WTC11 (cell line): Measurements from ENCODE around the gene DNAH17. TPM values are rescaled to one million over a fixed set of nuclear protein-coding genes. Genes with fewer than 3 reads are reported as not detected.

Source experiments
- ATAC-seq: fragments of 200-7000 bp; cut with Tn5 transposase; 2 replicates; pipeline ENCODE4 v1.10.0; 2021; ENCODE audit warnings: mild to moderate bottlenecking, moderate library complexity
- CTCF ChIA-PET: fragments of 300-600 bp; sonication (Branson Sonifier 250); formaldehyde crosslinking; loops from one replicate; lab custom pipeline; 2021; ENCODE audit warnings: antibody characterized with exemption; lab: Charles Lee
- POLR2A ChIA-PET: fragments of 350-600 bp; sonication (Branson Sonifier 250); formaldehyde crosslinking; loops from one replicate; lab custom pipeline; 2021; ENCODE audit warnings: antibody characterized with exemption; lab: Charles Lee
- DNase-seq: peaks from one replicate; pipeline ENCODE4 v3.0.0; 2021; ENCODE audit warnings: low spot score
- H3K27ac Mint-ChIP-seq: 2 replicates; pipeline ENCODE4 v1.8.0; 2021; ENCODE audit warnings: mixed read lengths
- H3K27me3 Mint-ChIP-seq: 2 replicates; pipeline ENCODE4 v1.8.0; 2021; ENCODE audit warnings: low read depth, mild to moderate bottlenecking, moderate library complexity, mixed read lengths
- H3K36me3 Mint-ChIP-seq: 2 replicates; pipeline ENCODE4 v1.8.0; 2021; ENCODE audit warnings: mixed read lengths
- H3K4me1 Mint-ChIP-seq: 2 replicates; pipeline ENCODE4 v1.8.0; 2022; ENCODE audit warnings: mixed read lengths
- H3K4me3 Mint-ChIP-seq: 2 replicates; pipeline ENCODE4 v1.8.0; 2021; ENCODE audit warnings: mild to moderate bottlenecking, moderate library complexity, mixed read lengths
- H3K9me3 Mint-ChIP-seq: 2 replicates; pipeline ENCODE4 v1.8.0; 2021; ENCODE audit warnings: mixed read lengths
- ARID4B ChIP-seq: sonication (generic); formaldehyde crosslinking; IDR thresholded peaks from 2 replicates; pipeline ENCODE4 v1.8.0; 2023; ENCODE audit warnings: missing genetic modification reagents, mild to moderate bottlenecking, borderline replicate concordance
- ATF1 ChIP-seq: sonication (generic); formaldehyde crosslinking; IDR thresholded peaks from 2 replicates; pipeline ENCODE4 v1.8.1; 2023; ENCODE audit warnings: mild to moderate bottlenecking, moderate library complexity, missing genetic modification reagents
- ATF2 ChIP-seq: sonication (generic); formaldehyde crosslinking; IDR thresholded peaks from 2 replicates; pipeline ENCODE4 v1.8.1; 2022; ENCODE audit warnings: low read depth, missing genetic modification reagents, borderline replicate concordance
- CBFB ChIP-seq: sonication (generic); formaldehyde crosslinking; IDR thresholded peaks from 2 replicates; pipeline ENCODE4 v1.8.1; 2022; ENCODE audit warnings: mild to moderate bottlenecking, low read depth, missing genetic modification reagents
- CREB1 ChIP-seq: sonication (generic); formaldehyde crosslinking; IDR thresholded peaks from 2 replicates; pipeline ENCODE4 v1.8.0; 2023; ENCODE audit warnings: mild to moderate bottlenecking, missing genetic modification reagents
- E2F4 ChIP-seq: sonication (generic); formaldehyde crosslinking; IDR thresholded peaks from 2 replicates; pipeline ENCODE4 v1.8.1; 2022; ENCODE audit warnings: low read depth, mild to moderate bottlenecking, moderate library complexity, missing genetic modification reagents, borderline replicate concordance
- ELF4 ChIP-seq: sonication (generic); formaldehyde crosslinking; IDR thresholded peaks from 2 replicates; pipeline ENCODE4 v1.8.1; 2022; ENCODE audit warnings: low read depth, mild to moderate bottlenecking, moderate library complexity, missing genetic modification reagents
- EMX1 ChIP-seq: fragments of 250-450 bp; sonication (Bioruptor Pico); IDR thresholded peaks from 2 replicates; pipeline ENCODE4 v1.8.0; 2021; ENCODE audit warnings: mild to moderate bottlenecking
- ETV6 ChIP-seq: sonication (generic); formaldehyde crosslinking; IDR thresholded peaks from 2 replicates; pipeline ENCODE4 v1.8.1; 2022; ENCODE audit warnings: mild to moderate bottlenecking, missing genetic modification reagents
- JUN ChIP-seq: sonication (generic); formaldehyde crosslinking; IDR thresholded peaks from 2 replicates; pipeline ENCODE4 v1.8.0; 2023; ENCODE audit warnings: mild to moderate bottlenecking, missing genetic modification reagents
- MAX ChIP-seq: sonication (generic); formaldehyde crosslinking; IDR thresholded peaks from 2 replicates; pipeline ENCODE4 v1.8.0; 2022; ENCODE audit warnings: mild to moderate bottlenecking, missing genetic modification reagents
- NFE2L1 ChIP-seq: sonication (generic); formaldehyde crosslinking; IDR thresholded peaks from 2 replicates; pipeline ENCODE4 v1.8.1; 2023; ENCODE audit warnings: missing genetic modification reagents
- SMAD4 ChIP-seq: sonication (generic); formaldehyde crosslinking; IDR thresholded peaks from 2 replicates; pipeline ENCODE4 v1.8.0; 2022; ENCODE audit warnings: mild to moderate bottlenecking, missing genetic modification reagents
- TCF7 ChIP-seq: sonication (generic); formaldehyde crosslinking; IDR thresholded peaks from 2 replicates; pipeline ENCODE4 v1.8.0; 2022; ENCODE audit warnings: mild to moderate bottlenecking, low read depth, missing genetic modification reagents, moderate library complexity
- ZMAT4 ChIP-seq: fragments of 250-450 bp; sonication (Bioruptor Pico); IDR thresholded peaks from 2 replicates; pipeline ENCODE4 v1.9.0; 2021; ENCODE audit warnings: mild to moderate bottlenecking
- ZNF121 ChIP-seq: sonication (generic); formaldehyde crosslinking; IDR thresholded peaks from 2 replicates; pipeline ENCODE4 v1.8.0; 2023; ENCODE audit warnings: missing genetic modification reagents
- ZNF396 ChIP-seq: fragments of 250-450 bp; sonication (Bioruptor Pico); IDR thresholded peaks from 2 replicates; pipeline ENCODE4 v1.8.0; 2021; ENCODE audit warnings: mild to moderate bottlenecking, moderate library complexity, borderline replicate concordance
- ZNF423 ChIP-seq: fragments of 250-450 bp; sonication (Bioruptor Pico); IDR thresholded peaks from 2 replicates; pipeline ENCODE4 v2.1.2; 2022; ENCODE audit warnings: mild to moderate bottlenecking, moderate library complexity
- ZNF512 ChIP-seq: sonication (generic); formaldehyde crosslinking; IDR thresholded peaks from 2 replicates; pipeline ENCODE4 v1.8.1; 2022; ENCODE audit warnings: missing genetic modification reagents, borderline replicate concordance
- total RNA-seq: library from RNA; stranded (reverse); gene quantifications from 3 replicates; pipeline ENCODE4 v1.2.3, GENCODE V29; 2021
- TF ChIP-seq, protein P1 (sequence below): sonication (generic); formaldehyde crosslinking; IDR thresholded peaks from 2 replicates; pipeline ENCODE4 v1.8.1; 2023; ENCODE audit warnings: mild to moderate bottlenecking, missing genetic modification reagents, borderline replicate concordance

DNAH17 gene
- total RNA-seq, 1 experiment from 2014 or later, result 0.87 TPM

GRCh38 chr17:78450696-78451345 is 126.4 kb downstream of the DNAH17 start:
- TF ChIP-seq ELF4 (no peak), E2F4 (CRISPR knock-in tag) (no peak), TCF7 (CRISPR knock-in tag) (no peak), EMX1 (CRISPR knock-in tag) (no peak), CBFB (no peak), ZNF121 (CRISPR knock-in tag) (no peak), ZNF396 (CRISPR knock-in tag) (no peak), ZNF423 (CRISPR knock-in tag) (no peak), SMAD4 (no peak), ARID4B (CRISPR knock-in tag) (no peak), ZMAT4 (CRISPR knock-in tag) (no peak), JUN (CRISPR knock-in tag) (no peak), MAX (CRISPR knock-in tag) (no peak), ETV6 (CRISPR knock-in tag) (no peak), ZNF512 (CRISPR knock-in tag) (no peak), ATF2 (CRISPR knock-in tag) (no peak), CREB1 (CRISPR knock-in tag) (no peak), NFE2L1 (no peak), ATF1 (no peak)
- TF ChIP-seq, protein P1, sequence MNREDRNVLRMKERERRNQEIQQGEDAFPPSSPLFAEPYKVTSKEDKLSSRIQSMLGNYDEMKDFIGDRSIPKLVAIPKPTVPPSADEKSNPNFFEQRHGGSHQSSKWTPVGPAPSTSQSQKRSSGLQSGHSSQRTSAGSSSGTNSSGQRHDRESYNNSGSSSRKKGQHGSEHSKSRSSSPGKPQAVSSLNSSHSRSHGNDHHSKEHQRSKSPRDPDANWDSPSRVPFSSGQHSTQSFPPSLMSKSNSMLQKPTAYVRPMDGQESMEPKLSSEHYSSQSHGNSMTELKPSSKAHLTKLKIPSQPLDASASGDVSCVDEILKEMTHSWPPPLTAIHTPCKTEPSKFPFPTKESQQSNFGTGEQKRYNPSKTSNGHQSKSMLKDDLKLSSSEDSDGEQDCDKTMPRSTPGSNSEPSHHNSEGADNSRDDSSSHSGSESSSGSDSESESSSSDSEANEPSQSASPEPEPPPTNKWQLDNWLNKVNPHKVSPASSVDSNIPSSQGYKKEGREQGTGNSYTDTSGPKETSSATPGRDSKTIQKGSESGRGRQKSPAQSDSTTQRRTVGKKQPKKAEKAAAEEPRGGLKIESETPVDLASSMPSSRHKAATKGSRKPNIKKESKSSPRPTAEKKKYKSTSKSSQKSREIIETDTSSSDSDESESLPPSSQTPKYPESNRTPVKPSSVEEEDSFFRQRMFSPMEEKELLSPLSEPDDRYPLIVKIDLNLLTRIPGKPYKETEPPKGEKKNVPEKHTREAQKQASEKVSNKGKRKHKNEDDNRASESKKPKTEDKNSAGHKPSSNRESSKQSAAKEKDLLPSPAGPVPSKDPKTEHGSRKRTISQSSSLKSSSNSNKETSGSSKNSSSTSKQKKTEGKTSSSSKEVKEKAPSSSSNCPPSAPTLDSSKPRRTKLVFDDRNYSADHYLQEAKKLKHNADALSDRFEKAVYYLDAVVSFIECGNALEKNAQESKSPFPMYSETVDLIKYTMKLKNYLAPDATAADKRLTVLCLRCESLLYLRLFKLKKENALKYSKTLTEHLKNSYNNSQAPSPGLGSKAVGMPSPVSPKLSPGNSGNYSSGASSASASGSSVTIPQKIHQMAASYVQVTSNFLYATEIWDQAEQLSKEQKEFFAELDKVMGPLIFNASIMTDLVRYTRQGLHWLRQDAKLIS, result no peak
- ChIA-PET POLR2A (interaction anchor here (0.7 kb wide), 1 partner anchor 40 kb away, joined by 10 read pairs; no protein-coding TSS in a partner anchor), CTCF (interaction anchor here (0.5 to 1.7 kb wide), 8 partner anchors 29 to 1665 kb away, joined by 3 to 6 read pairs (median 4); no protein-coding TSS in a partner anchor)
- Mint-ChIP-seq H3K4me3 (no peak overlapping the region), H3K27me3 (no peaks in the 10 kb centered on the region), H3K36me3 (peaks cover 5% of the 10 kb centered on the region; the same call in 1 of the 2 replicates), H3K4me1 (no peaks in the 10 kb centered on the region), H3K9me3 (peaks cover 10% of the 10 kb centered on the region), H3K27ac (peak overlapping the region; percentile 16; the same call in 1 of the 2 replicates)
- ATAC-seq, result peak; percentile 60
- no peak for DNase-seq
